IMR-90 (cell line): ENCODE results near the gene CNOT9. TPM values are rescaled to one million over a fixed set of nuclear protein-coding genes. Genes with fewer than 3 reads are reported as not detected.
"Not testable (repeated sequence)": the region's sequence is repeated elsewhere in the genome, so short reads cannot be mapped to it uniquely, and the experiment has no call there.

Source experiments
- ATAC-seq: fragments of 200-7000 bp; cut with Tn5 transposase; 2 replicates; pipeline ENCODE4 v1.9.1; 2020; ENCODE audit warnings: low read depth, mild to moderate bottlenecking, moderate library complexity
- BruUV-seq: library from RNA; stranded (reverse); fragments of 400-500 nt; replicated peaks from 2 replicates; lab custom pipeline; 2021; lab: Mats Ljungman, UMichigan
- CTCF ChIA-PET: fragments of 300-600 bp; formaldehyde crosslinking; extraction: SDS; loops from one replicate; lab custom pipeline; 2021; ENCODE audit warnings: antibody characterized with exemption; lab: Yijun Ruan, JAX
- POLR2A ChIA-PET: fragments of 300-600 bp; sonication (Branson Sonifier 250); formaldehyde crosslinking; loops from one replicate; lab custom pipeline; 2022; ENCODE audit warnings: antibody characterized with exemption; ENCODE audit not compliant: unreplicated experiment; lab: Charles Lee
- DNase-seq: peaks from one replicate; pipeline ENCODE4 v3.0.0; 2013
- H2AFZ ChIP-seq: replicated peaks from 2 replicates; pipeline ENCODE3; 2013; ENCODE audit warnings: low read length, mild to moderate bottlenecking; ENCODE audit not compliant: poor library complexity
- H2AK5ac ChIP-seq: 2 replicates; pipeline ENCODE4 v1.6.1; 2013; ENCODE audit warnings: low read depth, low read length, inconsistent platforms
- H2AK9ac ChIP-seq: replicated peaks from 2 replicates; pipeline ENCODE3; 2013; ENCODE audit warnings: mild to moderate bottlenecking, low read depth, low read length, moderate library complexity; ENCODE audit not compliant: poor library complexity
- H2BK120ac ChIP-seq: 2 replicates; pipeline ENCODE4 v1.6.1; 2013; ENCODE audit warnings: low read depth, low read length, inconsistent platforms
- H2BK15ac ChIP-seq: 3 replicates; pipeline ENCODE4 v1.6.1; 2013; ENCODE audit warnings: low read depth, low read length, inconsistent platforms
- H2BK20ac ChIP-seq: 2 replicates; pipeline ENCODE4 v1.6.1; 2013; ENCODE audit warnings: low read depth, mild to moderate bottlenecking, inconsistent platforms, low read length, moderate library complexity
- H2BK5ac ChIP-seq: 2 replicates; pipeline ENCODE4 v1.6.1; 2013; ENCODE audit warnings: mild to moderate bottlenecking, low read depth, low read length, inconsistent platforms; ENCODE audit not compliant: poor library complexity, severe bottlenecking
- H3K14ac ChIP-seq: replicated peaks from 2 replicates; pipeline ENCODE4 v1.6.1; 2013; ENCODE audit warnings: low read depth, low read length, inconsistent platforms
- H3K18ac ChIP-seq: 2 replicates; pipeline ENCODE4 v1.6.1; 2013; ENCODE audit warnings: low read depth, low read length, control low read depth
- H3K23ac ChIP-seq: 2 replicates; pipeline ENCODE4 v1.6.1; 2013; ENCODE audit warnings: low read depth, low read length, inconsistent platforms
- H3K27ac ChIP-seq: 2 replicates; pipeline ENCODE4 v1.5.1; 2013; ENCODE audit warnings: mild to moderate bottlenecking, control low read depth, low read length; ENCODE audit not compliant: insufficient read depth
- H3K27me3 ChIP-seq: 2 replicates; pipeline ENCODE4 v1.6.1; 2013; ENCODE audit warnings: low read length; ENCODE audit not compliant: control insufficient read depth, insufficient read depth
- H3K36me3 ChIP-seq: 2 replicates; pipeline ENCODE4 v1.6.1; 2013; ENCODE audit warnings: low read length, mixed read lengths; ENCODE audit not compliant: control insufficient read depth, insufficient read depth
- H3K4ac ChIP-seq: 2 replicates; pipeline ENCODE4 v1.6.1; 2013; ENCODE audit warnings: low read depth, low read length, inconsistent platforms
- H3K4me1 ChIP-seq: 2 replicates; pipeline ENCODE4 v1.6.1; 2013; ENCODE audit warnings: low read length, mixed read lengths; ENCODE audit not compliant: control insufficient read depth, insufficient read depth
- H3K4me2 ChIP-seq: 2 replicates; pipeline ENCODE4 v1.6.1; 2013; ENCODE audit warnings: low read depth, mild to moderate bottlenecking, control low read depth, low read length, moderate library complexity
- H3K4me3 ChIP-seq: 2 replicates; pipeline ENCODE4 v1.5.1; 2013; ENCODE audit warnings: low read depth, mild to moderate bottlenecking, control low read depth, low read length, moderate library complexity; ENCODE audit not compliant: insufficient read depth
- H3K56ac ChIP-seq: 2 replicates; pipeline ENCODE4 v1.6.1; 2013; ENCODE audit warnings: low read length, inconsistent platforms; ENCODE audit not compliant: insufficient read depth; ENCODE audit errors: extremely low read depth
- H3K79me1 ChIP-seq, 2 experiments: 2 replicates each; pipeline ENCODE4 v1.6.1; 2013; ENCODE audit warnings: low read length in 2 of 2, inconsistent platforms in 1 of 2, low read depth in 1 of 2
- H3K9ac ChIP-seq: 2 replicates; pipeline ENCODE4 v1.6.1; 2013; ENCODE audit warnings: low read depth, low read length, control low read depth
- H3K9me1 ChIP-seq: 2 replicates; pipeline ENCODE4 v1.6.1; 2013; ENCODE audit warnings: low read length, inconsistent platforms; ENCODE audit not compliant: insufficient read depth
- H3K9me3 ChIP-seq: 2 replicates; pipeline ENCODE4 v1.6.1; 2013; ENCODE audit warnings: low read length; ENCODE audit not compliant: control insufficient read depth, insufficient read depth
- H4K20me1 ChIP-seq: 2 replicates; pipeline ENCODE4 v1.6.1; 2013; ENCODE audit warnings: low read length, inconsistent platforms; ENCODE audit not compliant: insufficient read depth
- H4K5ac ChIP-seq: 2 replicates; pipeline ENCODE4 v1.6.1; 2013; ENCODE audit warnings: mild to moderate bottlenecking, low read depth, low read length, control low read depth
- H4K8ac ChIP-seq, 2 experiments: 2 replicates each; pipeline ENCODE4 v1.6.1; 2013; ENCODE audit warnings: low read depth in 2 of 2, low read length in 2 of 2, control low read depth in 1 of 2, inconsistent platforms in 1 of 2
- H4K91ac ChIP-seq: 2 replicates; pipeline ENCODE4 v1.6.1; 2013; ENCODE audit warnings: low read depth, low read length, inconsistent platforms; ENCODE audit not compliant: insufficient read depth
- WGBS, 2 experiments: methylation state at CpG; one replicate each; pipeline versions ENCODE4 v1.1.5 to v1.1.7; 2013; ENCODE audit warnings: missing lambda C conversion rate in 2 of 2; ENCODE audit not compliant: insufficient read length in 1 of 2; ENCODE audit errors: extremely low coverage in 2 of 2; 5-methylcytosine and 5-hydroxymethylcytosine counted together
- dilution Hi-C: fragments of 300-500 bp; cut with HindIII; formaldehyde crosslinking; loops from one replicate; pipeline ENCODE4 v1.14.3; 2018; ENCODE audit warnings: low sequenced_read_pairs; ENCODE audit not compliant: unreplicated experiment
- in situ Hi-C: fragments of 300-500 bp; cut with MboI; formaldehyde crosslinking; loops from 3 replicates; pipeline ENCODE4 v1.14.3; 2019; ENCODE audit warnings: low sequenced_read_pairs, inconsistent platforms, mixed read lengths
- intact Hi-C: fragments of 100-400 bp; cut with micrococcal nuclease; formaldehyde crosslinking; loops from 2 replicates; pipeline ENCODE4 v1.10.0; 2022
- polyA plus RNA-seq, 3 experiments: library from polyadenylated mRNA; depleted of rRNA; stranded (reverse); fragments of >200 nt; gene quantifications; 2 replicates each; pipeline ENCODE4 v1.2.3, GENCODE V29; 2012; ENCODE audit warnings: low replicate concordance in 1 of 3
- total RNA-seq: library from RNA; depleted of rRNA; stranded (reverse); fragments of >200 nt; gene quantifications from 2 replicates; pipeline ENCODE4 v1.2.3, GENCODE V29; 2012

CNOT9 gene
- total and polyA plus RNA-seq, 2 of the 4 experiments (the other 2 are of a cell fraction), result 33.1 to 71.0 TPM

- H4K8ac ChIP-seq, H4K5ac ChIP-seq, H3K79me1 ChIP-seq, H3K23ac ChIP-seq, H3K27me3 ChIP-seq, H2AK5ac ChIP-seq, DNase-seq, H3K4me2 ChIP-seq, H2BK5ac ChIP-seq, H2BK20ac ChIP-seq, BruUV-seq, H3K9me1 ChIP-seq, H3K4me1 ChIP-seq, H3K9ac ChIP-seq, dilution Hi-C loops, ATAC-seq, H3K4ac ChIP-seq, intact Hi-C loops, H3K27ac ChIP-seq, H3K56ac ChIP-seq, H2AK9ac ChIP-seq, H2AFZ ChIP-seq, H4K20me1 ChIP-seq, H2BK120ac ChIP-seq, in situ Hi-C loops, H3K4me3 ChIP-seq, H4K91ac ChIP-seq, H3K9me3 ChIP-seq, H3K14ac ChIP-seq, POLR2A ChIA-PET, H2BK15ac ChIP-seq, H3K18ac ChIP-seq: not testable (repeated sequence)
- CTCF ChIA-PET, result interaction anchor here (0.9 kb wide), 1 partner anchor 19 kb away, joined by 4 read pairs; no protein-coding TSS in a partner anchor
- WGBS, 2 experiments, result no CpG with 5 or more reads among the region's 2 CpGs
- peaks cover 28% of the 10 kb centered on the region for H3K36me3 ChIP-seq
Measured at GRCh38 chr2:218528409-218528808, 40.2 kb upstream of the CNOT9 start.
